OCI-LY3 (cell line): ENCODE data around the gene OPA3.

Source experiments
- H2AFZ ChIP-seq: fragments of 200-600, 300-600 bp; shearing (Covaris generic); 2 replicates; pipeline ENCODE4 v1.6.0; 2014; ENCODE audit warnings: antibody characterized with exemption, low read depth, low read length
- H3K27ac ChIP-seq: fragments of 200-600, 300-600 bp; sonication (generic); 2 replicates; pipeline ENCODE4 v1.5.1; 2014; ENCODE audit warnings: mild to moderate bottlenecking, low read length, moderate library complexity, mixed read lengths
- H3K27me3 ChIP-seq: fragments of 200-600, 300-600 bp; sonication (generic); 2 replicates; pipeline ENCODE4 v1.6.1; 2014; ENCODE audit warnings: low read depth, low read length, mixed read lengths
- H3K36me3 ChIP-seq: fragments of 200-600, 300-600 bp; sonication (generic); replicated peaks from 2 replicates; pipeline ENCODE3; 2014; ENCODE audit warnings: low read depth, low read length, mixed read lengths
- H3K4me1 ChIP-seq: fragments of 300-600, 200-600 bp; sonication (generic); 2 replicates; pipeline ENCODE4 v1.6.1; 2014; ENCODE audit warnings: low read length, mixed read lengths
- H3K4me2 ChIP-seq: fragments of 200-600, 300-600 bp; sonication (generic); 2 replicates; pipeline ENCODE4 v1.6.1; 2014; ENCODE audit warnings: low read length, mixed read lengths
- H3K4me3 ChIP-seq: fragments of 300-600, 200-600 bp; sonication (generic); 2 replicates; pipeline ENCODE4 v1.5.1; 2014; ENCODE audit warnings: antibody characterized with exemption, mild to moderate bottlenecking, low read length, moderate library complexity
- H3K79me2 ChIP-seq: fragments of 300-600, 200-600 bp; shearing (Covaris generic); 2 replicates; pipeline ENCODE4 v1.6.1; 2014; ENCODE audit warnings: mild to moderate bottlenecking, low read length, mixed read lengths
- H3K9ac ChIP-seq: fragments of 300-600, 200-600 bp; shearing (Covaris generic); 2 replicates; pipeline ENCODE4 v1.6.0; 2014; ENCODE audit warnings: mild to moderate bottlenecking, low read length, moderate library complexity
- H3K9me3 ChIP-seq: fragments of 200-600, 300-600 bp; shearing (Covaris generic); 2 replicates; pipeline ENCODE4 v1.6.1; 2014; ENCODE audit warnings: low read length, mixed read lengths; ENCODE audit not compliant: insufficient read depth
- H4K20me1 ChIP-seq: fragments of 200-600, 300-600 bp; sonication (generic); 2 replicates; pipeline ENCODE4 v1.6.1; 2016; ENCODE audit warnings: low read length, mixed read lengths; ENCODE audit not compliant: insufficient read depth
- CTCF ChIP-seq: fragments of 200-600, 300-600 bp; sonication (generic); IDR thresholded peaks from 2 replicates; pipeline ENCODE4 v1.5.1; 2014; ENCODE audit warnings: antibody characterized with exemption, low read length, low read depth
- EZH2phosphoT487 ChIP-seq: fragments of 200-600 bp; shearing (Covaris generic); IDR thresholded peaks from 2 replicates; pipeline ENCODE4 v1.6.1; 2018; ENCODE audit warnings: antibody characterized with exemption, mixed run types, low read depth

Gene OPA3

GRCh38 chr19:45492627-45493470, 91.8 kb downstream of the OPA3 start:
- H3K9ac ChIP-seq = no peak overlapping the region
- H4K20me1 ChIP-seq = no peaks in the 10 kb centered on the region; the same call in 1 of the 2 replicates
- H3K9me3 ChIP-seq = no peaks in the 10 kb centered on the region
- peaks cover 3% of the 10 kb centered on the region for H3K36me3 ChIP-seq
- H3K4me2 ChIP-seq = no peak overlapping the region
- H3K79me2 ChIP-seq = no peaks in the 10 kb centered on the region
- H2AFZ ChIP-seq = no peak overlapping the region
- peaks cover 4% of the 10 kb centered on the region for H3K4me1 ChIP-seq
- TF ChIP-seq CTCF (no peak), EZH2phosphoT487 (no peak)
- H3K27ac ChIP-seq = no peak overlapping the region
- H3K4me3 ChIP-seq = no peak overlapping the region
- H3K27me3 ChIP-seq = 0 out of 2 replicates have a peak, but pooled peaks cover 14% of the 10 kb centered on the region

GRCh38 chr19:45492137-45492626, 92.4 kb downstream of the OPA3 start:
- no peaks in the 10 kb centered on the region for H3K79me2 ChIP-seq
- no peaks in the 10 kb centered on the region; the same call in 1 of the 2 replicates for H4K20me1 ChIP-seq
- H3K27ac ChIP-seq = no peak overlapping the region
- no peak overlapping the region for H2AFZ ChIP-seq
- H3K4me1 ChIP-seq = peaks cover 4% of the 10 kb centered on the region
- no peak overlapping the region for H3K9ac ChIP-seq
- H3K4me3 ChIP-seq = no peak overlapping the region
- no peaks in the 10 kb centered on the region for H3K9me3 ChIP-seq
- TF ChIP-seq CTCF (no peak), EZH2phosphoT487 (no peak)
- no peak overlapping the region for H3K4me2 ChIP-seq
- peaks cover 3% of the 10 kb centered on the region for H3K36me3 ChIP-seq
- 0 out of 2 replicates have a peak, but pooled peaks cover 14% of the 10 kb centered on the region for H3K27me3 ChIP-seq

DNA sequence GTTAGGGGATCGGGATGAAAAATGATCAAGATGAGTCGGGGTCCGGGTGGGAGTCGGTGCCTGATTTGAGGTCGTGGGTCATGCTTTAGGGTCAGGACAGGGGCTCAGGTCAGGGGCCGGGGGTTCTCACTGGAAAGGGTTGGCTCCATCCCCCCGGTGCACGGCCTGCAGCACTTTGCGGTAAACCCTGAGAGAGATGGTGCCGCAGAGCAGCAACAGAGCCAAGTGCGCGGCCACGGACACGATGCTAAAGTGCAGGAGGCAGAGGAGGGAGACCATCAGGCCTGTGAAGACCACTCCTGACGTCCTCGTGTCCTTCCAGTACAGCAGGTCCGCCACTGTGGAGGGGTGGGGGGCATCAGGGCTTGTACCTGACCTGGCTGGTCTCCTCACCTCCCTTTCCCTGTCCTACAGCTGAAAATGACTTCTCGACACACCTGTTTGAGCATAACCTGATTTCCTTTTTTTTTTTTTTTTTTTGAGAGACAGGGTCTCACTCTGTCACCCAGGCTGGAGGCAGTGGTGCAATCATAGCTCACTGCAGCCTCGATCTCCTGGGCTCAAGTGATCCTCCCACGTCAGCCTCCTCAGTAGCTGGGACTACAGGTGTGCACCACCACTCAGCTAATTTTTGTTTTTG, 95.3 kb downstream of the OPA3 start:
- Histone ChIP-seq H3K9ac (no peak overlapping the region), H3K27me3 (no peaks in the 10 kb centered on the region), H3K27ac (no peak overlapping the region), H3K4me1 (peaks cover 7% of the 10 kb centered on the region), H2AFZ (no peak overlapping the region), H3K9me3 (no peaks in the 10 kb centered on the region), H3K36me3 (peaks cover 3% of the 10 kb centered on the region), H4K20me1 (no peaks in the 10 kb centered on the region), H3K4me3 (no peak overlapping the region), H3K79me2 (no peaks in the 10 kb centered on the region), H3K4me2 (no peak overlapping the region)
- TF ChIP-seq EZH2phosphoT487 = no peak

DNA sequence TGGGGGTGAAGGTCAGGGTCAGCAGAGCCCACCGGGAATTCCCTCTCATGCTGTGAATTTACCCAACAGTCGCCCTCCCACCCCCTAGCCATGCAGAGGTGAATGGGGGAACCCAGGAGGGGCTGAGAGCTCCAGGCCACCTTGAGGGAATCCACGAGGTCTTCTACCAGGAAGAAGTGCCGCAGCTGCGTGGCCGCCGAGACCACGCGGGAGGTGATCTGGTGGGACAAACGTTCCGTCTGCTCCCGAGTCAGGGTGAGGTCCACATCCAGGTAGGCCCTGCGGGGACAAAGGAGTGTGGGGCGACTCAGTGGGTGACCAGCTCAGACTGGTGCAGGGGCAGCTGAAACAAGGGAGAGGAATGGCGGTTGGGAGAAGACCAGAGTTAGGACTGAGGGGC, 95.9 kb downstream of the OPA3 start:
- Histone ChIP-seq H3K4me2 (no peak overlapping the region), H3K9me3 (no peaks in the 10 kb centered on the region), H3K27me3 (no peaks in the 10 kb centered on the region), H3K4me3 (no peak overlapping the region), H3K4me1 (peaks cover 7% of the 10 kb centered on the region), H4K20me1 (no peaks in the 10 kb centered on the region), H3K79me2 (no peaks in the 10 kb centered on the region), H2AFZ (no peak overlapping the region), H3K36me3 (no peaks in the 10 kb centered on the region), H3K9ac (no peak overlapping the region), H3K27ac (no peak overlapping the region)
- TF ChIP-seq EZH2phosphoT487 (no peak), CTCF (no peak)
